Stomach smooth muscle (tissue), 2 donors: ENCODE data around the gene LGALS13.
"Not testable (repeated sequence)": the region's sequence is repeated elsewhere in the genome, so short reads cannot be mapped to it uniquely, and the experiment has no call there.

Experiments
- H3K27ac ChIP-seq: one replicate; pipeline ENCODE4 v1.7.0; 2013; ENCODE audit warnings: mild to moderate bottlenecking, low read length, inconsistent platforms
- H3K27me3 ChIP-seq, 2 donors: one replicate each; pipeline ENCODE4 v1.7.0; 2013; ENCODE audit warnings: low read length in 2 of 2; ENCODE audit not compliant: insufficient read depth in 2 of 2, control insufficient read depth in 1 of 2
- H3K36me3 ChIP-seq, 2 donors: one replicate each; pipeline ENCODE4 v1.7.0; 2013; ENCODE audit warnings: low read length in 2 of 2; ENCODE audit not compliant: control insufficient read depth in 2 of 2, insufficient read depth in 2 of 2
- H3K4me1 ChIP-seq: one replicate; pipeline ENCODE4 v1.7.0; 2013; ENCODE audit warnings: low read length; ENCODE audit not compliant: control insufficient read depth, insufficient read depth
- H3K4me3 ChIP-seq, 2 donors: one replicate each; pipeline ENCODE4 v1.7.0; 2013; ENCODE audit warnings: low read length in 2 of 2
- H3K9ac ChIP-seq, 2 donors: one replicate each; pipeline ENCODE4 v1.7.0; 2013; ENCODE audit warnings: low read length in 2 of 2, mild to moderate bottlenecking in 1 of 2
- H3K9me3 ChIP-seq, 2 donors: one replicate each; pipeline ENCODE4 v1.7.0; 2013; ENCODE audit warnings: low read length in 2 of 2; ENCODE audit not compliant: control insufficient read depth in 2 of 2
- donor health status: healthy.
- donor health status: Pancreatic carcinoma.

LGALS13 gene

DNA sequence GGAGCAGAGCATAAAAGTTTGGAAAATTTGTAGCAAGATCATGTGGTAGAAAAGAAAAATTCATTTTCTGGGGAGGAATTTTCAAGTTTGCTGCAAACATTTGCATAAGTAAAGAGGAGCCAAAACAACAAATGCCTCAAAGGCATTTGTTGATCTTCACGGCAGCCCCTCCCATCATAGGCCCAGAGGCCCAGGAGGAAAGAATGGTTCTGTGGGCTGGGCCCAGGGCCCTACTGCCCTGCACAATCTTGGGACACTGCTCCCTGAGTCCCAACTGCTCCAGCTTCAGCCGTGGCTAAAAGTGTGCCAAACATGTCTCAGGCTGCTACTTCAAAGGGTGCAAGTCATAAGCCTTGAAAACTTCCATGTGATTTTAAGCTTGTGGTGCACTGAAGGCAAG is 11.3 kb downstream of the LGALS13 start:
- H3K4me3 ChIP-seq: no peak overlapping the region
- no peaks in the 10 kb centered on the region for H3K36me3 ChIP-seq
- no peaks in the 10 kb centered on the region for H3K9me3 ChIP-seq
- H3K27ac ChIP-seq: no peak overlapping the region
- no peaks in the 10 kb centered on the region for H3K27me3 ChIP-seq
- H3K9ac ChIP-seq: no peak overlapping the region
- H3K4me1 ChIP-seq: no peaks in the 10 kb centered on the region

DNA sequence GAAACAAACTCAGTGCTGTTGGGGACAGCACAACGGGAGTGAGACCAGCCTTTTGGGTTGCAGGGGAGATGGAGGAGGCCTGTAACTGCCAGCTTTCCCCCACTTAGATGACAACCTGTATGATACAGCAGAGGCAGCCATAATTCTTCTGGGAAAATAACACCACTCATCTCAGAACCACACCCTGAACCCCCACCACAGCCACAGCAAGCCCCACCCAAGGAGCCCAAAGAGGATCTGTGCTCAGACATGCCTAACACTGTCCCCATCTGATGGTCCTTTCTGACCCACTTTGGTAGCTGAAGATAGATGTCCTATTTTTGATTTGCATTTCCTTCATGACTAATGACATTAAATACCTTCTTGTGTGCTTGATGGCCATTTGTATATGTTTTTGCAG is 15.4 kb downstream of the LGALS13 start:
- H3K4me3 ChIP-seq: no peak overlapping the region
- no peak overlapping the region for H3K9ac ChIP-seq
- H3K36me3 ChIP-seq: no peaks in the 10 kb centered on the region
- H3K27me3 ChIP-seq: no peaks in the 10 kb centered on the region
- H3K4me1 ChIP-seq: no peaks in the 10 kb centered on the region
- H3K9me3 ChIP-seq: no peaks in the 10 kb centered on the region
- no peak overlapping the region for H3K27ac ChIP-seq

DNA sequence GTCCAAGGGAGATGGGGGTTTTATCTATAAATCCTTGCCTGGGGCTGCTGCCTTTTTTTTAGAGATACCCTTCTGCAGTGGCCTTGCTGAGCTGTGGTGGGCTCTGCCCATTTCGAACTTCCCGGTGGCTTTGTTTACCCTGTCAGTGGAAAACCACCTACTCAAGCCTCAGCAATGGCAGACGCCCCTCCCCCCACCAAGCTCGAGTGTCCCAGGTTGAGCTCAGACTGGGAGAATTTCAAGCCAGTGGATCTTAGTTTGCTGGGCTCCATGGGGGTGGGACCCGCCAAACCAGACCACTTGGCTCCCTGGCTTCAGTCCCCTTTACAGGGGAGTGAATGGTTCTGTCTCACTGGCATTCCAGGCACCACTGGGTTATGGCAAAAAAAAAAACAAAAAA is 21.6 kb downstream of the LGALS13 start:
- H3K27ac ChIP-seq: no peak overlapping the region
- H3K36me3 ChIP-seq: no peaks in the 10 kb centered on the region
- peaks cover 0 to 4% of the 10 kb centered on the region in 2 donors for H3K27me3 ChIP-seq
- no peaks in the 10 kb centered on the region for H3K9me3 ChIP-seq
- H3K4me1 ChIP-seq: no peaks in the 10 kb centered on the region
- no peak overlapping the region for H3K4me3 ChIP-seq
- H3K9ac ChIP-seq: no peak overlapping the region

DNA sequence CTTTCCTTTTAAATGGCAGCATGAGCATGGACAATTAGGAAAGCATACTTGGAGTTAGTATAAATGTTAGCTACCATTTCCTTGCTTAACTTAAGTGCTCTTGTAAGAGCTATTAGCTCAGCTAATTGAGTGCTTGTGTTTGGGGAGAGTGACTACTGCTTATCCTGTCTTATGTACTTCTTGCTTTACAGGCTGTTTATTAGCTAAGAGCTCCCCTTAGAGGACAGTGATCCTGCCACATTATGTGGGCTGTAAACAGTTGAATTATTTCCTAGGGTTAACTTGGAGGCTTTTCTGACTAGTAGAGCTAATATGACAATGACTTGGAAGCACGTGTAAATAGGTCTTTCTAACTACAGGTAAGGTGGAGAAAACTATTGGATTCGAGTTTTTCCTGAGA is 25.3 kb downstream of the LGALS13 start:
- not testable (repeated sequence) for H3K27ac ChIP-seq, H3K4me1 ChIP-seq, H3K9me3 ChIP-seq, H3K27me3 ChIP-seq, H3K9ac ChIP-seq, H3K4me3 ChIP-seq, H3K36me3 ChIP-seq

- no peak overlapping the region for H3K9ac ChIP-seq
- H3K9me3 ChIP-seq: no peaks in the 10 kb centered on the region
- no peaks in the 10 kb centered on the region for H3K27me3 ChIP-seq
- no peak overlapping the region for H3K27ac ChIP-seq
- no peaks in the 10 kb centered on the region for H3K4me1 ChIP-seq
- no peak overlapping the region for H3K4me3 ChIP-seq
- H3K36me3 ChIP-seq: no peaks in the 10 kb centered on the region
These were observed 28.9 kb downstream of the LGALS13 start for GRCh38 chr19:39631178-39631577.

GRCh38 chr19:39631626-39632025 is 29.3 kb downstream of the LGALS13 start:
- H3K27ac ChIP-seq: no peak overlapping the region
- no peaks in the 10 kb centered on the region for H3K36me3 ChIP-seq
- no peak overlapping the region for H3K9ac ChIP-seq
- no peaks in the 10 kb centered on the region for H3K9me3 ChIP-seq
- H3K4me3 ChIP-seq: no peak overlapping the region
- H3K4me1 ChIP-seq: no peaks in the 10 kb centered on the region
- no peaks in the 10 kb centered on the region for H3K27me3 ChIP-seq

DNA sequence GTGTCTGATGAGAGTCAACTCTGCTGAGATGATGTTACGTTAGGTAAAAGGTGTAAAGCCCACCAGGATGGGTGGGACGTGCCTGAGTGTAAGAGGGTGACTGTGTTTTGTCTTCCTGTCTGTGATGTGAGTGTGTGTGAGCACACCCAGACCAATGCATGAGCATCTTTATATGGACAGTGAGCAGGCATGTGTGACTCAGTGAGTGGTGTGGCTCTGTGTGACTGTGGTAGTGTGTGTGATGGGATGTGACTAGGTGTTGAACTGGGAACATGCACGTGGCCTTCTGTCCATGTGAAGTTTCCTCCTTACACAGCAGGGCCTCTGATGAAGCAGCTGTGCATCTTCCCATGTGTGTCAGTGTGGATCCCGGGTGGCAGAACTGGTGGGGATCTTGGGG is 35.6 kb downstream of the LGALS13 start:
- Histone ChIP-seq H3K4me3 (no peak overlapping the region), H3K36me3 (no peaks in the 10 kb centered on the region), H3K9me3 (no peaks in the 10 kb centered on the region), H3K27ac (no peak overlapping the region), H3K4me1 (no peaks in the 10 kb centered on the region), H3K27me3 (peaks cover 0 to 8% of the 10 kb centered on the region in 2 donors), H3K9ac (no peak overlapping the region)

DNA sequence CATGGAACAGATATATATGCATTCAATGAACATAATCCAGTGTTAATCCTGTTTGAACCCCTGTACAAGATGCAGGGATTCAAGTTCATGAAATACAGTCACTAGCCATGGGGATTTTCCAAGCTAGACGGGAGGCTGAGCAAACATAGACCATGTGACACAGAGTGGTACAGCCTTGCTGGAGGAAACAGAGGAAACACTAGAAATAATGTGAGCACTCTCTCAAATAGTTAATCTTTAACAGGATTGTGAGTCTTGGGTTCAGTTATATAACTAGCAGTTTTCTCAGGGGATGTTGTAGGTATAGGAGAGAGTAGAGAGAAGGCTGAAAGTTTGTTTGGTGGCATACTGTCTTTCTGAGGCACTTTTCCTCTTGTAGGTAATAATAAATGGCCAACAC is 39.4 kb downstream of the LGALS13 start:
- H3K9me3 ChIP-seq: no peaks in the 10 kb centered on the region
- H3K9ac ChIP-seq: no peak overlapping the region
- H3K4me3 ChIP-seq: no peak overlapping the region
- no peaks in the 10 kb centered on the region for H3K36me3 ChIP-seq
- H3K4me1 ChIP-seq: no peaks in the 10 kb centered on the region
- no peak overlapping the region for H3K27ac ChIP-seq
- H3K27me3 ChIP-seq: peaks cover 1 to 8% of the 10 kb centered on the region in 2 donors

- H3K27ac ChIP-seq: no peak overlapping the region
- no peaks in the 10 kb centered on the region for H3K9me3 ChIP-seq
- H3K27me3 ChIP-seq: peaks cover 3 to 6% of the 10 kb centered on the region in 2 donors
- H3K36me3 ChIP-seq: no peaks in the 10 kb centered on the region
- no peak overlapping the region for H3K4me3 ChIP-seq
- H3K9ac ChIP-seq: no peak overlapping the region
- no peaks in the 10 kb centered on the region for H3K4me1 ChIP-seq
These were observed 41.3 kb downstream of the LGALS13 start for GRCh38 chr19:39643591-39643990.

DNA sequence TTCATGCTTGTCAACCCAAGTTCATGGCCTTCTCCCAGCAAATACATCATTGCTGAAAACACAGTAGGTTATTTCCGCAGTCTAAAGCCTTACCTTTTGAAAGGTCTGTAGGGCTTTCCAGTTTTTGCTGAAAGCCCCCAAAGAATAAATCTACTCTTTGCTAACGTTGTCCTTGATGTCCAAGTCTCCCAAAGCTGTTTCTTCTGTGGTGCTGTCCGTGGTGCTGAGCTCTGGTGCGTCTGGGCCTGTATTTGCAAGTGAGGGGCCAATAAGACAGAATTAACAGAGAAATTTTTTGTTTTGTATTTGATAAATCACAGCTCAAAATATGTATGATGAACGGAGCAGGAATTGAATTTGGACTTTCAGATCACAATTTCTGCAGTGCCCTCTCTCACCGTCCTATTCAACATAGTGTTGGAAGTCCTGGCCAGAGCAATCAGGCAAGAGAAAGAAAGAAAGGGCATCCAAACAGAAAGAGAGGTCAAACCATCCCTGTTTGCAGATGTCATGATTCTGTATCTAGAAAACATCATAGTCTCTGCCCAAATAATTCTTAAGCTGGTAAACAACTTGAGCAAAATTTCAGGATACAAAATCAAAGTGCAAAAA is 43.6 kb downstream of the LGALS13 start:
- H3K27me3 ChIP-seq: peaks cover 2 to 3% of the 10 kb centered on the region in 2 donors
- H3K4me3 ChIP-seq: no peak overlapping the region
- no peak overlapping the region for H3K9ac ChIP-seq

DNA sequence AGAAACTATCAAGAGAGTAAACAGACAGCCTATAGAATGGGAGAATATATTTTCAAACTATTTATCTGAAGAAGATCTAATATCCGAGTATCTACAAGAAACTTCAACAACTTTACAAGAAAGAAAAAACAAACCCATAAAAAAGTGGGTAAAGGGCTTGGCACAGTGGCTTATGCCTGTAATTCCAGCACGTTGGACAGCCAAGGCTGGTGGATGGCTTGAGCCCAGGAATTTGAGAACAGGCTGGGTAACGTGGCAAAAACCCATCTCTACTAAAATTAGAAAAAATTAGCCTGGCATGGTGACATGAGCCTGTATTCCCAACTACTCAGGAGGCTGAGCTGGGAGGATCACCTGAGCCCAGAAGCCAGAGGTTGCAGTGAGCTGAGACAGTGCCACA is 45.6 kb downstream of the LGALS13 start:
- no peaks in the 10 kb centered on the region for H3K4me1 ChIP-seq
- peaks cover 2 to 3% of the 10 kb centered on the region in 2 donors for H3K27me3 ChIP-seq
- H3K9me3 ChIP-seq: no peaks in the 10 kb centered on the region
- no peak overlapping the region for H3K4me3 ChIP-seq
- H3K27ac ChIP-seq: no peak overlapping the region
- no peaks in the 10 kb centered on the region for H3K36me3 ChIP-seq
- H3K9ac ChIP-seq: no peak overlapping the region

More for the DNA sequence above, 43.6 kb downstream of the LGALS13 start:
- Histone ChIP-seq H3K9me3 (no peaks in the 10 kb centered on the region), H3K27ac (no peak overlapping the region), H3K4me1 (no peaks in the 10 kb centered on the region), H3K36me3 (no peaks in the 10 kb centered on the region)
